ENCODE data around the gene MELTF.

MELTF gene

GRCh38 chr3:196985954-196986885 is 43.4 kb downstream of the MELTF start:
- Mint-ChIP-seq H3K4me3 (no peak overlapping the region), H3K27ac (no peak overlapping the region)

GRCh38 chr3:196985298-196985697 is 44.3 kb downstream of the MELTF start:
- Mint-ChIP-seq H3K27ac (no peak overlapping the region), H3K9me3 (peaks cover 19% of the 10 kb centered on the region), H3K27me3 (peaks cover 16% of the 10 kb centered on the region), H3K4me1 (ENCODE audit: low read depth) (no peaks in the 10 kb centered on the region), H3K36me3 (ENCODE audit: low read depth) (no peaks in the 10 kb centered on the region), H3K4me3 (no peak overlapping the region)
- intact Hi-C loops (cut with micrococcal nuclease): no loop called here

More at GRCh38 chr3:196985954-196986885, 43.4 kb downstream of the MELTF start:
- peaks cover 16% of the 10 kb centered on the region for H3K27me3 Mint-ChIP-seq
- H3K9me3 Mint-ChIP-seq: peaks cover 19% of the 10 kb centered on the region
- intact Hi-C loops (cut with micrococcal nuclease): no loop called here
- H3K36me3 Mint-ChIP-seq (ENCODE audit: low read depth): no peaks in the 10 kb centered on the region
- H3K4me1 Mint-ChIP-seq (ENCODE audit: low read depth): no peaks in the 10 kb centered on the region

GRCh38 chr3:196983186-196983585 is 46.4 kb downstream of the MELTF start:
- Mint-ChIP-seq H3K4me1 (ENCODE audit: low read depth) (no peaks in the 10 kb centered on the region), H3K9me3 (peaks cover 19% of the 10 kb centered on the region), H3K36me3 (ENCODE audit: low read depth) (no peaks in the 10 kb centered on the region), H3K4me3 (no peak overlapping the region), H3K27ac (no peak overlapping the region), H3K27me3 (peaks cover 14% of the 10 kb centered on the region)
- intact Hi-C loops (cut with micrococcal nuclease): no loop called here

GRCh38 chr3:196981657-196982056 is 48.0 kb downstream of the MELTF start:
- H3K27me3 Mint-ChIP-seq: peaks cover 14% of the 10 kb centered on the region
- intact Hi-C loops (cut with micrococcal nuclease): no loop called here
- H3K36me3 Mint-ChIP-seq (ENCODE audit: low read depth): no peaks in the 10 kb centered on the region
- no peaks in the 10 kb centered on the region for H3K4me1 Mint-ChIP-seq (ENCODE audit: low read depth)
- H3K27ac Mint-ChIP-seq: no peak overlapping the region
- H3K9me3 Mint-ChIP-seq: peaks cover 19% of the 10 kb centered on the region
- H3K4me3 Mint-ChIP-seq: no peak overlapping the region

GRCh38 chr3:196979545-196979944 is 50.1 kb downstream of the MELTF start:
- intact Hi-C loops (cut with micrococcal nuclease): no loop called here
- Mint-ChIP-seq H3K27ac (no peak overlapping the region), H3K27me3 (peaks cover 7% of the 10 kb centered on the region), H3K4me3 (no peak overlapping the region), H3K9me3 (peaks cover 19% of the 10 kb centered on the region), H3K36me3 (ENCODE audit: low read depth) (no peaks in the 10 kb centered on the region), H3K4me1 (ENCODE audit: low read depth) (no peaks in the 10 kb centered on the region)

GRCh38 chr3:196976941-196977340 is 52.7 kb downstream of the MELTF start:
- intact Hi-C loops (cut with micrococcal nuclease): no loop called here
- Mint-ChIP-seq H3K36me3 (ENCODE audit: low read depth) (no peaks in the 10 kb centered on the region), H3K4me1 (ENCODE audit: low read depth) (no peaks in the 10 kb centered on the region), H3K27ac (no peak overlapping the region), H3K9me3 (peaks cover 6% of the 10 kb centered on the region), H3K4me3 (no peak overlapping the region), H3K27me3 (no peaks in the 10 kb centered on the region)

- Mint-ChIP-seq H3K9me3 (no peaks in the 10 kb centered on the region), H3K4me1 (ENCODE audit: low read depth) (peaks cover 3% of the 10 kb centered on the region), H3K27me3 (peaks cover 7% of the 10 kb centered on the region), H3K27ac (no peak overlapping the region), H3K4me3 (no peak overlapping the region), H3K36me3 (ENCODE audit: low read depth) (no peaks in the 10 kb centered on the region)
- intact Hi-C loops (cut with micrococcal nuclease): no loop called here
Measured at GRCh38 chr3:196975349-196975748, 54.3 kb downstream of the MELTF start.

GRCh38 chr3:196974661-196975060 is 55.0 kb downstream of the MELTF start:
- Mint-ChIP-seq H3K4me1 (ENCODE audit: low read depth) (peaks cover 8% of the 10 kb centered on the region), H3K4me3 (no peak overlapping the region), H3K36me3 (ENCODE audit: low read depth) (no peaks in the 10 kb centered on the region), H3K27ac (no peak overlapping the region), H3K27me3 (peaks cover 12% of the 10 kb centered on the region), H3K9me3 (no peaks in the 10 kb centered on the region)
- intact Hi-C loops (cut with micrococcal nuclease): no loop called here

- no peak overlapping the region for H3K4me3 Mint-ChIP-seq
Measured at GRCh38 chr3:196971094-196971698, 58.4 kb downstream of the MELTF start.

GRCh38 chr3:196970547-196971093 is 59.0 kb downstream of the MELTF start:
- H3K27me3 Mint-ChIP-seq: peaks cover 15% of the 10 kb centered on the region
- intact Hi-C loops (cut with micrococcal nuclease): no loop called here

More at GRCh38 chr3:196971094-196971698, 58.4 kb downstream of the MELTF start:
- Mint-ChIP-seq H3K36me3 (ENCODE audit: low read depth) (peaks cover 21% of the 10 kb centered on the region), H3K4me1 (ENCODE audit: low read depth) (peaks cover 26% of the 10 kb centered on the region), H3K27me3 (peaks cover 15% of the 10 kb centered on the region), H3K9me3 (peaks cover 2% of the 10 kb centered on the region), H3K27ac (no peak overlapping the region)
- intact Hi-C loops (cut with micrococcal nuclease): no loop called here

GRCh38 chr3:196969660-196970546 is 59.7 kb downstream of the MELTF start:
- H3K4me1 Mint-ChIP-seq (ENCODE audit: low read depth): peaks cover 34% of the 10 kb centered on the region
- intact Hi-C loops (cut with micrococcal nuclease): loop anchor here (2.0 kb wide), 1 partner anchor 27 kb away; the partner anchor contains the start of gene NCBP2
- peak overlapping the region; percentile 46 for H3K4me3 Mint-ChIP-seq
- H3K27ac Mint-ChIP-seq: peak overlapping the region; percentile 75
- peaks cover 14% of the 10 kb centered on the region for H3K9me3 Mint-ChIP-seq
- peaks cover 15% of the 10 kb centered on the region for H3K27me3 Mint-ChIP-seq
- H3K36me3 Mint-ChIP-seq (ENCODE audit: low read depth): peaks cover 34% of the 10 kb centered on the region

More at GRCh38 chr3:196970547-196971093, 59.0 kb downstream of the MELTF start:
- H3K4me3 Mint-ChIP-seq: peak overlapping the region; percentile 46
- H3K4me1 Mint-ChIP-seq (ENCODE audit: low read depth): peaks cover 27% of the 10 kb centered on the region
- H3K36me3 Mint-ChIP-seq (ENCODE audit: low read depth): peaks cover 27% of the 10 kb centered on the region
- H3K9me3 Mint-ChIP-seq: peaks cover 8% of the 10 kb centered on the region
- peak overlapping the region; percentile 75 for H3K27ac Mint-ChIP-seq

- intact Hi-C loops (cut with micrococcal nuclease): loop anchor here (2.0 kb wide), 1 partner anchor 26 kb away; the partner anchor contains the start of gene NCBP2
- Mint-ChIP-seq H3K4me3 (peak overlapping the region; percentile 83), H3K4me1 (ENCODE audit: low read depth) (peaks cover 38% of the 10 kb centered on the region), H3K27ac (peak overlapping the region; percentile 83), H3K36me3 (ENCODE audit: low read depth) (peaks cover 36% of the 10 kb centered on the region), H3K9me3 (peaks cover 14% of the 10 kb centered on the region), H3K27me3 (peaks cover 15% of the 10 kb centered on the region)
Measured at GRCh38 chr3:196969134-196969659, 60.4 kb downstream of the MELTF start.

Measured in dendritic cell treated with granulocyte-macrophage colony-stimulating factor and Interleukin-4, amounts not matched to agents 40 ng/mL and 50 ng/mL, for 4 days (primary cell).